ENCODE measurements around the gene SOST. TPM values are rescaled to one million over a fixed set of nuclear protein-coding genes. Genes with fewer than 3 reads are reported as not detected.
A peak's percentile ranks its signal among the peaks of the same experiment; 100 is the strongest.

Gene SOST
- total RNA-seq, 1 experiment from 2014 or later: not detected

GRCh38 chr17:43766413-43767052 lies 7.9 kb upstream of the SOST start:
- peak in 1 of 2 experiments; percentile 46 for DNase-seq
- CTCF ChIA-PET: interaction anchor here (0.6 to 1.2 kb wide), 9 partner anchors 50 to 270 kb away, joined by 3 to 5 read pairs (median 3); no protein-coding TSS in a partner anchor

GRCh38 chr17:43760254-43760852 lies 1.8 kb upstream of the SOST start:
- no peak overlapping the region for H3K27ac ChIP-seq
- H3K4me2 ChIP-seq: peak overlapping the region; percentile 50
- H4K20me1 ChIP-seq (ENCODE audit: insufficient read depth): no peaks in the 10 kb centered on the region
- H3K9me3 ChIP-seq (ENCODE audit: insufficient read depth, low read depth): no peaks in the 10 kb centered on the region
- peaks cover 11% of the 10 kb centered on the region for H3K4me1 ChIP-seq (replicated peaks; ENCODE audit: insufficient read depth)
- POLR2A ChIA-PET (ENCODE audit: unreplicated experiment): interaction anchor here (0.5 to 1.3 kb wide), 2 partner anchors 392 to 400 kb away, joined by 5 to 10 read pairs; no protein-coding TSS in a partner anchor
- BruUV-seq (replicated peaks): no TSS peak
- DNase-seq: peak; percentile 77 to 92
- no peaks in the 10 kb centered on the region for H3K9me2 ChIP-seq (ENCODE audit: insufficient read depth)
- TF ChIP-seq EZH2 (IDR thresholded peaks at IDR 0.05; ENCODE audit: low read depth) (no peak), CTCF (conservative IDR thresholded peaks at IDR 0.05) (peak; percentile 99)
- H2AFZ ChIP-seq: no peak overlapping the region
- H3F3A ChIP-seq (ENCODE audit: insufficient read depth, low read depth): peaks cover 9% of the 10 kb centered on the region; the same call in 1 of the 2 replicates
- H3K36me3 ChIP-seq (ENCODE audit: low read depth): no peaks in the 10 kb centered on the region
- intact Hi-C loops (cut with micrococcal nuclease; ENCODE audit: unreplicated experiment): loop anchor here (1.0 to 5.0 kb wide), 3 partner anchors 66 to 238 kb away; no protein-coding TSS in a partner anchor
- H3K79me2 ChIP-seq (ENCODE audit: low read depth): no peaks in the 10 kb centered on the region
- H3K27me3 ChIP-seq (ENCODE audit: insufficient read depth, low read depth): no peaks in the 10 kb centered on the region
- CTCF ChIA-PET: interaction anchor here (0.6 to 2.2 kb wide), 9 partner anchors 11 to 376 kb away, joined by 3 to 24 read pairs (median 4); no protein-coding TSS in a partner anchor
- H3K4me3 ChIP-seq: no peak overlapping the region

More at GRCh38 chr17:43766413-43767052, 7.9 kb upstream of the SOST start:
- intact Hi-C loops (cut with micrococcal nuclease; ENCODE audit: unreplicated experiment): no loop called here
- Histone ChIP-seq H3K36me3 (ENCODE audit: low read depth) (peaks cover 4% of the 10 kb centered on the region; the same call in 1 of the 2 replicates), H3K27me3 (ENCODE audit: insufficient read depth, low read depth) (no peaks in the 10 kb centered on the region), H3K79me2 (ENCODE audit: low read depth) (no peaks in the 10 kb centered on the region), H3F3A (ENCODE audit: insufficient read depth, low read depth) (peaks cover 26% of the 10 kb centered on the region; the same call in 1 of the 2 replicates), H2AFZ (no peak overlapping the region), H3K4me1 (replicated peaks; ENCODE audit: insufficient read depth) (no peaks in the 10 kb centered on the region), H3K9me2 (ENCODE audit: insufficient read depth) (no peaks in the 10 kb centered on the region), H3K9me3 (ENCODE audit: insufficient read depth, low read depth) (no peaks in the 10 kb centered on the region), H4K20me1 (ENCODE audit: insufficient read depth) (no peaks in the 10 kb centered on the region), H3K4me2 (no peak overlapping the region), H3K27ac (no peak overlapping the region), H3K4me3 (no peak overlapping the region)
- POLR2A ChIA-PET (ENCODE audit: unreplicated experiment): interaction anchor here (0.5 to 0.6 kb wide), 2 partner anchors 250 to 399 kb away, joined by 3 to 7 read pairs; no protein-coding TSS in a partner anchor
- BruUV-seq (replicated peaks): no TSS peak
- no peak for TF ChIP-seq EZH2 (IDR thresholded peaks at IDR 0.05; ENCODE audit: low read depth)
- peak; percentile 90 for TF ChIP-seq CTCF (conservative IDR thresholded peaks at IDR 0.05)

GRCh38 chr17:43759836-43760235 lies 1.2 kb upstream of the SOST start:
- POLR2A ChIA-PET (ENCODE audit: unreplicated experiment): interaction anchor here (0.5 to 0.7 kb wide), 2 partner anchors 38 to 399 kb away, joined by 4 to 5 read pairs; no protein-coding TSS in a partner anchor
- Histone ChIP-seq H4K20me1 (ENCODE audit: insufficient read depth) (no peaks in the 10 kb centered on the region), H3K4me1 (replicated peaks; ENCODE audit: insufficient read depth) (peaks cover 11% of the 10 kb centered on the region), H3F3A (ENCODE audit: insufficient read depth, low read depth) (peaks cover 11% of the 10 kb centered on the region; the same call in 1 of the 2 replicates), H3K9me3 (ENCODE audit: insufficient read depth, low read depth) (no peaks in the 10 kb centered on the region), H3K27me3 (ENCODE audit: insufficient read depth, low read depth) (no peaks in the 10 kb centered on the region), H3K4me2 (peak overlapping the region; percentile 50), H3K27ac (no peak overlapping the region), H3K9me2 (ENCODE audit: insufficient read depth) (no peaks in the 10 kb centered on the region), H3K4me3 (no peak overlapping the region), H3K36me3 (ENCODE audit: low read depth) (no peaks in the 10 kb centered on the region), H2AFZ (no peak overlapping the region), H3K79me2 (ENCODE audit: low read depth) (no peaks in the 10 kb centered on the region)
- BruUV-seq (replicated peaks): no TSS peak
- peak; percentile 19 to 59 for DNase-seq
- CTCF ChIA-PET: interaction anchor here (0.6 to 2.2 kb wide), 11 partner anchors 10 to 375 kb away, joined by 3 to 24 read pairs (median 4); no protein-coding TSS in a partner anchor
- intact Hi-C loops (cut with micrococcal nuclease; ENCODE audit: unreplicated experiment): loop anchor here (1.0 to 5.0 kb wide), 3 partner anchors 66 to 238 kb away; no protein-coding TSS in a partner anchor
- TF ChIP-seq EZH2 (IDR thresholded peaks at IDR 0.05; ENCODE audit: low read depth): no peak
- TF ChIP-seq CTCF (conservative IDR thresholded peaks at IDR 0.05): no peak
